ENCODE results near the gene MLC1. TPM values are rescaled to one million over a fixed set of nuclear protein-coding genes. Genes with fewer than 3 reads are reported as not detected.

MLC1 gene
- total and polyA plus RNA-seq, 9 donors = 0.11 to 1.1 (median 0.35) TPM; not detected in 2

GRCh38 chr22:50046019-50046415 is 39.2 kb downstream of the MLC1 start:
- no peaks in the 10 kb centered on the region for H3K36me3 ChIP-seq
- H3K27me3 ChIP-seq = no peaks in the 10 kb centered on the region
- H3K9me3 ChIP-seq = no peaks in the 10 kb centered on the region
- DNase-seq = no peak
- H3K4me3 ChIP-seq = no peak overlapping the region
- TF ChIP-seq EP300 (IDR thresholded peaks at IDR 0.05) (no peak), CTCF (IDR thresholded peaks at IDR 0.05) (no peak), POLR2A (IDR thresholded peaks at IDR 0.05) (no peak)
- 74 to 83% (median 80%) methylated on average over 15 to 19 of the region's 19 CpGs for WGBS, 3 donors
- no peak overlapping the region for H3K27ac ChIP-seq
- intact Hi-C loops (cut with DNase I) = no loop called here
- no peaks in the 10 kb centered on the region for H3K4me1 ChIP-seq (ENCODE audit: insufficient read depth)

- intact Hi-C loops (cut with DNase I) = no loop called here
- Histone ChIP-seq H3K4me1 (ENCODE audit: insufficient read depth) (no peaks in the 10 kb centered on the region), H3K4me3 (no peak overlapping the region), H3K36me3 (no peaks in the 10 kb centered on the region), H3K27me3 (no peaks in the 10 kb centered on the region), H3K9me3 (no peaks in the 10 kb centered on the region), H3K27ac (no peak overlapping the region)
- TF ChIP-seq POLR2A (IDR thresholded peaks at IDR 0.05) (no peak), CTCF (IDR thresholded peaks at IDR 0.05) (no peak), EP300 (IDR thresholded peaks at IDR 0.05) (no peak)
- WGBS, 3 donors = 65 to 76% (median 71%) methylated on average over 29 to 35 of the region's 35 CpGs
- no peak for DNase-seq
Measured at GRCh38 chr22:50045211-50046018, 39.8 kb downstream of the MLC1 start.

- no peak for DNase-seq
- no peak for TF ChIP-seq EP300 (IDR thresholded peaks at IDR 0.05)
- TF ChIP-seq POLR2A (IDR thresholded peaks at IDR 0.05) = no peak
- no peak for TF ChIP-seq CTCF (IDR thresholded peaks at IDR 0.05)
- Histone ChIP-seq H3K27me3 (no peaks in the 10 kb centered on the region), H3K9me3 (peaks cover 0 to 3% of the 10 kb centered on the region in 2 donors), H3K36me3 (no peaks in the 10 kb centered on the region), H3K4me3 (no peak overlapping the region), H3K27ac (no peak overlapping the region), H3K4me1 (ENCODE audit: insufficient read depth) (no peaks in the 10 kb centered on the region)
- 71 to 73% (median 72%) methylated on average over 30 of the region's 30 CpGs for WGBS, 3 donors
- intact Hi-C loops (cut with DNase I) = no loop called here
Measured at GRCh38 chr22:50044485-50045118, 40.6 kb downstream of the MLC1 start.

- Histone ChIP-seq H3K4me1 (ENCODE audit: insufficient read depth) (no peaks in the 10 kb centered on the region), H3K9me3 (peaks cover 0 to 4% of the 10 kb centered on the region in 2 donors), H3K36me3 (no peaks in the 10 kb centered on the region), H3K27ac (no peak overlapping the region), H3K27me3 (no peaks in the 10 kb centered on the region), H3K4me3 (no peak overlapping the region)
- peak in 1 of 5 donors; percentile 6 for DNase-seq
- WGBS, 3 donors = 75 to 86% (median 83%) methylated on average over 17 of the region's 17 CpGs
- TF ChIP-seq EP300 (IDR thresholded peaks at IDR 0.05) (no peak), POLR2A (IDR thresholded peaks at IDR 0.05) (no peak), CTCF (IDR thresholded peaks at IDR 0.05) (no peak)
- intact Hi-C loops (cut with DNase I) = no loop called here
Measured at GRCh38 chr22:50041361-50042065, 43.7 kb downstream of the MLC1 start.
